A549 (cell line): ENCODE measurements around the gene ENTHD1.

Experiments
- CEBPB ChIP-seq, 2 experiments: fragments of >200 bp in 1 of 2; sonication (Bioruptor Twin) in 1 of 2; formaldehyde crosslinking in 1 of 2; IDR thresholded peaks; 2 replicates each; pipeline ENCODE4 v1.6.1; 2012 to 2016
- CHD2 ChIP-seq: fragments of 150-350 bp; IDR thresholded peaks from 2 replicates; pipeline ENCODE4 v1.6.1; 2014; ENCODE audit warnings: low read length; ENCODE audit not compliant: partially characterized antibody
- POLR2A ChIP-seq: IDR thresholded peaks from 2 replicates; pipeline ENCODE4 v1.6.1; 2012; ENCODE audit warnings: mild to moderate bottlenecking, low read length
- TF ChIP-seq, protein P1 (sequence below): fragments of >200 bp; sonication (Bioruptor Twin); formaldehyde crosslinking; IDR thresholded peaks from 3 replicates; pipeline ENCODE4 v1.5.1; 2016

- TF ChIP-seq POLR2A: no peak
- TF ChIP-seq, protein P1, sequence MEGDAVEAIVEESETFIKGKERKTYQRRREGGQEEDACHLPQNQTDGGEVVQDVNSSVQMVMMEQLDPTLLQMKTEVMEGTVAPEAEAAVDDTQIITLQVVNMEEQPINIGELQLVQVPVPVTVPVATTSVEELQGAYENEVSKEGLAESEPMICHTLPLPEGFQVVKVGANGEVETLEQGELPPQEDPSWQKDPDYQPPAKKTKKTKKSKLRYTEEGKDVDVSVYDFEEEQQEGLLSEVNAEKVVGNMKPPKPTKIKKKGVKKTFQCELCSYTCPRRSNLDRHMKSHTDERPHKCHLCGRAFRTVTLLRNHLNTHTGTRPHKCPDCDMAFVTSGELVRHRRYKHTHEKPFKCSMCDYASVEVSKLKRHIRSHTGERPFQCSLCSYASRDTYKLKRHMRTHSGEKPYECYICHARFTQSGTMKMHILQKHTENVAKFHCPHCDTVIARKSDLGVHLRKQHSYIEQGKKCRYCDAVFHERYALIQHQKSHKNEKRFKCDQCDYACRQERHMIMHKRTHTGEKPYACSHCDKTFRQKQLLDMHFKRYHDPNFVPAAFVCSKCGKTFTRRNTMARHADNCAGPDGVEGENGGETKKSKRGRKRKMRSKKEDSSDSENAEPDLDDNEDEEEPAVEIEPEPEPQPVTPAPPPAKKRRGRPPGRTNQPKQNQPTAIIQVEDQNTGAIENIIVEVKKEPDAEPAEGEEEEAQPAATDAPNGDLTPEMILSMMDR: no peak
- TF ChIP-seq CHD2: no peak
- no peak for TF ChIP-seq CEBPB (IDR thresholded peaks at IDR 0.05)
Measured at GRCh38 chr22:39724857-39725256, 168.7 kb downstream of the ENTHD1 start.
